Activated B cell treated with CpG ODN at 0.5 μM for 24 hours (primary cell): ENCODE data around the gene LAMA3. TPM values are rescaled to one million over a fixed set of nuclear protein-coding genes. Genes with fewer than 3 reads are reported as not detected.

ENCODE experiments used
- ATAC-seq: fragments of 200-7000 bp; cut with Tn5 transposase; one replicate; pipeline ENCODE4 v1.10.0; 2021; ENCODE audit warnings: low read depth, mild to moderate bottlenecking, moderate library complexity
- CTCF ChIA-PET: fragments of 350-600 bp; sonication (Branson Sonifier 250); formaldehyde crosslinking; loops from one replicate; lab custom pipeline; 2021; ENCODE audit warnings: antibody characterized with exemption; lab: Charles Lee
- POLR2A ChIA-PET: fragments of 350-600 bp; sonication (Branson Sonifier 250); formaldehyde crosslinking; loops from one replicate; lab custom pipeline; 2021; ENCODE audit warnings: antibody characterized with exemption; lab: Charles Lee
- DNase-seq: peaks from one replicate; pipeline ENCODE4 v3.0.0; 2022
- H3K27ac Mint-ChIP-seq: one replicate; pipeline ENCODE4 v1.8.0; 2020; ENCODE audit warnings: mixed read lengths
- H3K27me3 Mint-ChIP-seq: one replicate; pipeline ENCODE4 v1.8.0; 2021; ENCODE audit warnings: mixed read lengths
- H3K36me3 Mint-ChIP-seq: one replicate; pipeline ENCODE4 v1.8.0; 2021; ENCODE audit warnings: low read depth, mixed read lengths
- H3K4me1 Mint-ChIP-seq: one replicate; pipeline ENCODE4 v1.8.0; 2021; ENCODE audit warnings: mixed read lengths
- H3K4me3 Mint-ChIP-seq: one replicate; pipeline ENCODE4 v1.8.0; 2020; ENCODE audit warnings: mild to moderate bottlenecking, mixed read lengths
- H3K9me3 Mint-ChIP-seq: one replicate; pipeline ENCODE4 v1.8.0; 2020; ENCODE audit warnings: mixed read lengths
- CTCF ChIP-seq: fragments of 200-600 bp; IDR thresholded peaks from one replicate; pipeline ENCODE4 v1.8.0; 2022; ENCODE audit warnings: antibody characterized with exemption, mild to moderate bottlenecking
- intact Hi-C: fragments of 100-400 bp; cut with micrococcal nuclease; formaldehyde crosslinking; loops from one replicate; pipeline ENCODE4 v1.15.1; 2024
- total RNA-seq: library from RNA; stranded (reverse); gene quantifications from 2 replicates; pipeline ENCODE4 v1.2.3, GENCODE V29; 2022

The LAMA3 gene
- total RNA-seq, 1 donor from 2014 or later, result not detected

- ATAC-seq, result no peak
- intact Hi-C loops, result no loop called here
- no peak for TF ChIP-seq CTCF
- H3K4me3 Mint-ChIP-seq, result no peak overlapping the region
- no peaks in the 10 kb centered on the region for H3K9me3 Mint-ChIP-seq
- ChIA-PET CTCF (no interaction called here), POLR2A (no interaction called here)
- peaks cover 14% of the 10 kb centered on the region for H3K27me3 Mint-ChIP-seq
- no peaks in the 10 kb centered on the region for H3K4me1 Mint-ChIP-seq
- H3K27ac Mint-ChIP-seq, result no peak overlapping the region
- no peak for DNase-seq
- H3K36me3 Mint-ChIP-seq, result no peaks in the 10 kb centered on the region
Measured at GRCh38 chr18:23721696-23722480, 32.6 kb downstream of the LAMA3 start.

GRCh38 chr18:23722646-23723045 is 33.4 kb downstream of the LAMA3 start:
- no peak for TF ChIP-seq CTCF
- intact Hi-C loops, result no loop called here
- no peak overlapping the region for H3K27ac Mint-ChIP-seq
- H3K27me3 Mint-ChIP-seq, result peaks cover 15% of the 10 kb centered on the region
- no peaks in the 10 kb centered on the region for H3K4me1 Mint-ChIP-seq
- no peaks in the 10 kb centered on the region for H3K9me3 Mint-ChIP-seq
- ATAC-seq (no peak), DNase-seq (no peak)
- ChIA-PET CTCF (no interaction called here), POLR2A (no interaction called here)
- H3K4me3 Mint-ChIP-seq, result no peak overlapping the region
- no peaks in the 10 kb centered on the region for H3K36me3 Mint-ChIP-seq

GRCh38 chr18:23723121-23723520 is 33.9 kb downstream of the LAMA3 start:
- no peak for TF ChIP-seq CTCF
- POLR2A ChIA-PET, result no interaction called here

GRCh38 chr18:23724681-23725080 is 35.4 kb downstream of the LAMA3 start:
- Mint-ChIP-seq H3K4me3 (no peak overlapping the region), H3K27me3 (peaks cover 11% of the 10 kb centered on the region), H3K4me1 (no peaks in the 10 kb centered on the region), H3K36me3 (no peaks in the 10 kb centered on the region), H3K9me3 (no peaks in the 10 kb centered on the region), H3K27ac (no peak overlapping the region)
- intact Hi-C loops, result no loop called here
- CTCF ChIA-PET, result no interaction called here
- ATAC-seq, result no peak
- no peak for TF ChIP-seq CTCF
- POLR2A ChIA-PET, result no interaction called here
- no peak for DNase-seq

More at GRCh38 chr18:23723121-23723520, 33.9 kb downstream of the LAMA3 start:
- Mint-ChIP-seq H3K27me3 (peaks cover 12% of the 10 kb centered on the region), H3K4me3 (no peak overlapping the region), H3K4me1 (no peaks in the 10 kb centered on the region), H3K27ac (no peak overlapping the region), H3K36me3 (no peaks in the 10 kb centered on the region), H3K9me3 (no peaks in the 10 kb centered on the region)
- CTCF ChIA-PET, result no interaction called here
- no peak for ATAC-seq
- no peak for DNase-seq
- intact Hi-C loops, result no loop called here

- no peak for TF ChIP-seq CTCF
- H3K9me3 Mint-ChIP-seq, result no peaks in the 10 kb centered on the region
- no peak overlapping the region for H3K4me3 Mint-ChIP-seq
- H3K4me1 Mint-ChIP-seq, result no peaks in the 10 kb centered on the region
- H3K27ac Mint-ChIP-seq, result no peak overlapping the region
- POLR2A ChIA-PET, result no interaction called here
- ATAC-seq (no peak), DNase-seq (no peak)
- intact Hi-C loops, result no loop called here
- H3K36me3 Mint-ChIP-seq, result no peaks in the 10 kb centered on the region
- peaks cover 14% of the 10 kb centered on the region for H3K27me3 Mint-ChIP-seq
- CTCF ChIA-PET, result no interaction called here
Measured at GRCh38 chr18:23725351-23725750, 36.1 kb downstream of the LAMA3 start.
